GM19043 (cell line): Measurements from ENCODE around the gene RUNX2.

ENCODE experiments used
- ATAC-seq: cut with Tn5 transposase; IDR thresholded peaks from one replicate; pipeline ENCODE4 v1.9.1; 2021; ENCODE audit warnings: low read depth; ENCODE audit not compliant: unreplicated experiment

Gene RUNX2

GRCh38 chr6:45606831-45607400 is 278.8 kb downstream of the RUNX2 start:
- ATAC-seq, result no peak

- no peak for ATAC-seq
These were observed 279.7 kb downstream of the RUNX2 start for GRCh38 chr6:45607798-45608197.

GRCh38 chr6:45608252-45608913 is 280.3 kb downstream of the RUNX2 start:
- ATAC-seq, result no peak

- no peak for ATAC-seq
These were observed 281.1 kb downstream of the RUNX2 start for GRCh38 chr6:45609141-45609638.

GRCh38 chr6:45610374-45610773 is 282.2 kb downstream of the RUNX2 start:
- ATAC-seq, result no peak

GRCh38 chr6:45610832-45611231 is 282.7 kb downstream of the RUNX2 start:
- no peak for ATAC-seq

- ATAC-seq, result no peak
These were observed 283.4 kb downstream of the RUNX2 start for GRCh38 chr6:45611491-45611890.

- no peak for ATAC-seq
These were observed 285.5 kb downstream of the RUNX2 start for GRCh38 chr6:45613656-45614055.

- no peak for ATAC-seq
These were observed 286.6 kb downstream of the RUNX2 start for GRCh38 chr6:45614488-45615285.

- no peak for ATAC-seq
These were observed 288.1 kb downstream of the RUNX2 start for GRCh38 chr6:45616209-45616608.

GRCh38 chr6:45617441-45617840 is 289.3 kb downstream of the RUNX2 start:
- no peak for ATAC-seq

- ATAC-seq, result no peak
These were observed 290.1 kb downstream of the RUNX2 start for GRCh38 chr6:45618259-45618658.

- ATAC-seq, result no peak
These were observed 291.2 kb downstream of the RUNX2 start for GRCh38 chr6:45619211-45619760.

GRCh38 chr6:45619994-45620471 is 291.9 kb downstream of the RUNX2 start:
- ATAC-seq, result no peak

GRCh38 chr6:45624228-45624627 is 296.1 kb downstream of the RUNX2 start:
- ATAC-seq, result no peak

GRCh38 chr6:45625191-45625664 is 297.1 kb downstream of the RUNX2 start:
- no peak for ATAC-seq

GRCh38 chr6:45626087-45626891 is 298.2 kb downstream of the RUNX2 start:
- ATAC-seq, result no peak

GRCh38 chr6:45630314-45630713 is 302.2 kb downstream of the RUNX2 start:
- no peak for ATAC-seq

- no peak for ATAC-seq
These were observed 302.7 kb downstream of the RUNX2 start for GRCh38 chr6:45630801-45631200.

- no peak for ATAC-seq
These were observed 303.3 kb downstream of the RUNX2 start for GRCh38 chr6:45631396-45631795.
